ENCODE data around the gene NDUFS7.

The NDUFS7 gene

GRCh38 chr19:1437609-1438008, 53.9 kb downstream of the NDUFS7 start:
- TF ChIP-seq RAD21 (IDR thresholded peaks at IDR 0.05; ENCODE audit: low read depth) (no peak), TCF12 (IDR thresholded peaks at IDR 0.05; ENCODE audit: low read depth) (no peak), EGR1 (IDR thresholded peaks at IDR 0.05) (no peak), NFIC (IDR thresholded peaks at IDR 0.05) (no peak), YY1 (IDR thresholded peaks at IDR 0.05; ENCODE audit: low read depth) (no peak), USF1 (IDR thresholded peaks at IDR 0.05) (no peak), ZBTB7A (IDR thresholded peaks at IDR 0.05; ENCODE audit: low read depth) (no peak), FOXM1 (IDR thresholded peaks at IDR 0.05; ENCODE audit: borderline replicate concordance, low read depth) (no peak), EP300 (IDR thresholded peaks at IDR 0.05; ENCODE audit: borderline replicate concordance) (no peak)

- TF ChIP-seq USF1 (IDR thresholded peaks at IDR 0.05) = peak; percentile 52; the same call in 1 of the 2 replicates
- TF ChIP-seq FOXM1 (IDR thresholded peaks at IDR 0.05; ENCODE audit: borderline replicate concordance, low read depth) = no peak
- no peak for TF ChIP-seq TEAD4 (IDR thresholded peaks at IDR 0.05)
- peak; percentile 100 for TF ChIP-seq TAF1 (IDR thresholded peaks at IDR 0.05; ENCODE audit: low read depth)
- TF ChIP-seq TCF12 (IDR thresholded peaks at IDR 0.05; ENCODE audit: low read depth) = peak; percentile 81
- peak; percentile 35; the same call in 1 of the 2 replicates for TF ChIP-seq EP300 (IDR thresholded peaks at IDR 0.05; ENCODE audit: borderline replicate concordance)
- TF ChIP-seq CEBPB (IDR thresholded peaks at IDR 0.05) = peak; percentile 6; the same call in 1 of the 2 replicates
- 0 out of 2 replicates have a peak, but pooled peaks have one; percentile 36 for TF ChIP-seq ZBTB7A (IDR thresholded peaks at IDR 0.05; ENCODE audit: low read depth)
- peak; percentile 85 for TF ChIP-seq MAX (IDR thresholded peaks at IDR 0.05)
- TF ChIP-seq NFIC (IDR thresholded peaks at IDR 0.05) = no peak
- TF ChIP-seq EGR1 (IDR thresholded peaks at IDR 0.05) = 0 out of 2 replicates have a peak, but pooled peaks have one; percentile 46
- TF ChIP-seq REST (IDR thresholded peaks at IDR 0.05; ENCODE audit: low read depth) = peak; percentile 46; the same call in 1 of the 2 replicates
- peak; percentile 89 for TF ChIP-seq YY1 (IDR thresholded peaks at IDR 0.05; ENCODE audit: low read depth)
- peak; percentile 42; the same call in 1 of the 2 replicates for TF ChIP-seq RAD21 (IDR thresholded peaks at IDR 0.05; ENCODE audit: low read depth)
- TF ChIP-seq CREB1 (IDR thresholded peaks at IDR 0.05; ENCODE audit: low read depth) = no peak
Measured at GRCh38 chr19:1438035-1438932, 54.6 kb downstream of the NDUFS7 start, which contains the start of gene RPS15. Gene RPS15, plus strand, starts transcription at chr19:1438396. Its CDS starts 30 bp downstream, at chr19:1438426.

GRCh38 chr19:1438933-1439354, 55.2 kb downstream of the NDUFS7 start:
- no peak for TF ChIP-seq CEBPB (IDR thresholded peaks at IDR 0.05)
- 0 out of 2 replicates have a peak, but pooled peaks have one; percentile 18 for TF ChIP-seq MAX (IDR thresholded peaks at IDR 0.05)
- TF ChIP-seq USF1 (IDR thresholded peaks at IDR 0.05) = peak; percentile 80

- TF ChIP-seq MAX (IDR thresholded peaks at IDR 0.05) (no peak), USF1 (IDR thresholded peaks at IDR 0.05) (no peak), ZBTB7A (IDR thresholded peaks at IDR 0.05; ENCODE audit: low read depth) (no peak), CREB1 (IDR thresholded peaks at IDR 0.05; ENCODE audit: low read depth) (no peak), RAD21 (IDR thresholded peaks at IDR 0.05; ENCODE audit: low read depth) (no peak)
Measured at GRCh38 chr19:1440418-1440801, 56.7 kb downstream of the NDUFS7 start.

GRCh38 chr19:1441022-1441426, 57.3 kb downstream of the NDUFS7 start:
- TF ChIP-seq ZBTB7A (IDR thresholded peaks at IDR 0.05; ENCODE audit: low read depth) (no peak), USF1 (IDR thresholded peaks at IDR 0.05) (no peak), MAX (IDR thresholded peaks at IDR 0.05) (no peak), FOXM1 (IDR thresholded peaks at IDR 0.05; ENCODE audit: borderline replicate concordance, low read depth) (no peak), TCF12 (IDR thresholded peaks at IDR 0.05; ENCODE audit: low read depth) (no peak), REST (IDR thresholded peaks at IDR 0.05; ENCODE audit: low read depth) (no peak), EP300 (IDR thresholded peaks at IDR 0.05; ENCODE audit: borderline replicate concordance) (no peak), TAF1 (IDR thresholded peaks at IDR 0.05; ENCODE audit: low read depth) (no peak), RAD21 (IDR thresholded peaks at IDR 0.05; ENCODE audit: low read depth) (no peak)
